G401 (cell line): ENCODE data around the gene KRTAP5-3. TPM values are rescaled to one million over a fixed set of nuclear protein-coding genes. Genes with fewer than 3 reads are reported as not detected.
A peak's percentile ranks its signal among the peaks of the same experiment; 100 is the strongest.

Experiments used
- DNase-seq: peaks from one replicate; pipeline ENCODE4 v3.0.0-alpha.2; 2015; ENCODE audit warnings: low spot score
- in situ Hi-C: cut with HindIII; loops from 2 replicates; pipeline ENCODE4 v1.10.0; 2016; ENCODE audit warnings: low sequenced_read_pairs, mixed read lengths
- total RNA-seq: library from RNA; depleted of rRNA; stranded (reverse); fragments of >200 nt; shearing (Covaris generic); gene quantifications from 2 replicates; pipeline ENCODE4 v1.2.3, GENCODE V29; 2014

KRTAP5-3 gene
- total RNA-seq, 1 experiment from 2014 or later, result not detected

GRCh38 chr11:1644601-1645356 lies 36.5 kb upstream of the KRTAP5-3 start:
- no peak for DNase-seq
- in situ Hi-C loops, result no loop called here

- in situ Hi-C loops, result no loop called here
- DNase-seq, result no peak
Observed at GRCh38 chr11:1643146-1643690, 35.0 kb upstream of the KRTAP5-3 start.

GRCh38 chr11:1642288-1643145 lies 34.3 kb upstream of the KRTAP5-3 start:
- DNase-seq, result no peak
- in situ Hi-C loops, result no loop called here

- in situ Hi-C loops, result no loop called here
Observed at GRCh38 chr11:1641096-1641495, 32.8 kb upstream of the KRTAP5-3 start.

GRCh38 chr11:1640076-1640946 lies 32.0 kb upstream of the KRTAP5-3 start:
- in situ Hi-C loops, result no loop called here
- peak; percentile 34 for DNase-seq

More at GRCh38 chr11:1641096-1641495, 32.8 kb upstream of the KRTAP5-3 start:
- DNase-seq, result no peak

GRCh38 chr11:1639666-1640065 lies 31.4 kb upstream of the KRTAP5-3 start:
- in situ Hi-C loops, result no loop called here
- no peak for DNase-seq

GRCh38 chr11:1639102-1639620 lies 30.9 kb upstream of the KRTAP5-3 start:
- in situ Hi-C loops, result no loop called here
- no peak for DNase-seq

GRCh38 chr11:1638344-1638743 lies 30.1 kb upstream of the KRTAP5-3 start:
- in situ Hi-C loops, result no loop called here
- DNase-seq, result no peak

GRCh38 chr11:1637628-1638027 lies 29.4 kb upstream of the KRTAP5-3 start:
- in situ Hi-C loops, result no loop called here
- no peak for DNase-seq

- no peak for DNase-seq
- in situ Hi-C loops, result no loop called here
Observed at GRCh38 chr11:1636291-1636950, 28.2 kb upstream of the KRTAP5-3 start.

GRCh38 chr11:1633864-1634263 lies 25.6 kb upstream of the KRTAP5-3 start:
- in situ Hi-C loops, result no loop called here
- no peak for DNase-seq

- no peak for DNase-seq
- in situ Hi-C loops, result no loop called here
Observed at GRCh38 chr11:1632053-1632714, 23.9 kb upstream of the KRTAP5-3 start.

- no peak for DNase-seq
- in situ Hi-C loops, result no loop called here
Observed at GRCh38 chr11:1631066-1631568, 22.9 kb upstream of the KRTAP5-3 start.

- in situ Hi-C loops, result no loop called here
- no peak for DNase-seq
Observed at GRCh38 chr11:1630271-1630670, 22.0 kb upstream of the KRTAP5-3 start.

GRCh38 chr11:1629326-1630185 lies 21.3 kb upstream of the KRTAP5-3 start, which contains the start of gene KRTAP5-5:
KRTAP5-5 (plus strand) TSS chr11:1629775; CDS start chr11:1629841, 66 bp downstream.
- DNase-seq, result no peak

GRCh38 chr11:1628506-1629325 lies 20.5 kb upstream of the KRTAP5-3 start:
- peak; percentile 60 for DNase-seq
- in situ Hi-C loops, result loop anchor here (10.0 kb wide), 1 partner anchor 94 kb away; no protein-coding TSS in a partner anchor

More at GRCh38 chr11:1629326-1630185, 21.3 kb upstream of the KRTAP5-3 start, which contains the start of gene KRTAP5-5:
- in situ Hi-C loops, result loop anchor here (10.0 kb wide), 1 partner anchor 95 kb away; no protein-coding TSS in a partner anchor
